GM21528 (cell line): ENCODE data around the gene PLPPR2.
"Not testable (repeated sequence)": the region's sequence is repeated elsewhere in the genome, so short reads cannot be mapped to it uniquely, and the experiment has no call there.

Source experiments
- ATAC-seq: cut with Tn5 transposase; IDR thresholded peaks from one replicate; pipeline ENCODE4 v1.9.1; 2021; ENCODE audit warnings: mild to moderate bottlenecking, moderate library complexity; ENCODE audit not compliant: unreplicated experiment, low FRiP score

PLPPR2 gene

GRCh38 chr19:11339254-11340098, 15.8 kb upstream of the PLPPR2 start, which contains the start of gene RAB3D:
Gene RAB3D (minus strand): TSS chr19:11339657. CDS start chr19:11337399, 2,258 bp downstream.
- ATAC-seq = peak; percentile 74

- not testable (repeated sequence) for ATAC-seq
Observed at GRCh38 chr19:11340099-11340467, 15.1 kb upstream of the PLPPR2 start.

- ATAC-seq = no peak
Observed at GRCh38 chr19:11342429-11342828, 12.8 kb upstream of the PLPPR2 start.

GRCh38 chr19:11345122-11345803, 10.0 kb upstream of the PLPPR2 start:
- ATAC-seq = no peak

- peak; percentile 89 for ATAC-seq
Observed at GRCh38 chr19:11346104-11346940, 8.9 kb upstream of the PLPPR2 start, which contains the start of the genes CCDC159 and TMEM205. Gene CCDC159 (plus strand): TSS chr19:11346519. CDS start chr19:11346607, 88 bp downstream. Gene TMEM205 (minus strand): TSS chr19:11346268. CDS start chr19:11345619, 649 bp downstream.

GRCh38 chr19:11347546-11348039, 7.6 kb upstream of the PLPPR2 start:
- ATAC-seq = no peak

- no peak for ATAC-seq
Observed at GRCh38 chr19:11349171-11349570, 6.1 kb upstream of the PLPPR2 start.

- not testable (repeated sequence) for ATAC-seq
Observed at GRCh38 chr19:11354102-11354501, 1.1 kb upstream of the PLPPR2 start.

- ATAC-seq = no peak
Observed at GRCh38 chr19:11356074-11356397, 804 bp downstream of the PLPPR2 start.

- ATAC-seq = no peak
Observed at GRCh38 chr19:11356676-11357550, 1.7 kb downstream of the PLPPR2 start.

GRCh38 chr19:11359421-11359820, 4.2 kb downstream of the PLPPR2 start:
- no peak for ATAC-seq

GRCh38 chr19:11361037-11361770, 6.0 kb downstream of the PLPPR2 start:
- ATAC-seq = no peak

GRCh38 chr19:11361771-11362731, 6.8 kb downstream of the PLPPR2 start:
- no peak for ATAC-seq

- ATAC-seq = no peak
Observed at GRCh38 chr19:11363881-11364280, 8.6 kb downstream of the PLPPR2 start.

- ATAC-seq = no peak
Observed at GRCh38 chr19:11364296-11364904, 9.2 kb downstream of the PLPPR2 start.

- no peak for ATAC-seq
Observed at GRCh38 chr19:11364935-11365334, 9.7 kb downstream of the PLPPR2 start.

- no peak for ATAC-seq
Observed at GRCh38 chr19:11365557-11366117, 10.4 kb downstream of the PLPPR2 start.
